Small intestine (tissue), 7 donors: Measurements from ENCODE around the gene KLK15. TPM values are rescaled to one million over a fixed set of nuclear protein-coding genes. Genes with fewer than 3 reads are reported as not detected.

ENCODE experiments used
- DNase-seq, 2 donors: peaks; one replicate each; pipeline versions ENCODE4 v3.0.0 to v3.0.0-alpha.2; 2013
- FAIRE-seq: peaks from 2 replicates; lab custom pipeline; 2012; peaks lifted over from hg19 to GRCh38; lab: Jason Lieb, UNC
- H3K27ac ChIP-seq, 3 donors: one replicate each; pipeline ENCODE4 v1.5.1; 2013; ENCODE audit warnings: low read length in 2 of 3, mild to moderate bottlenecking in 2 of 3, control low read depth in 1 of 3, inconsistent platforms in 1 of 3, low read depth in 1 of 3, moderate library complexity in 1 of 3
- H3K27me3 ChIP-seq, 3 donors: one replicate each; pipeline ENCODE4 v1.6.1; 2013; ENCODE audit warnings: low read length in 3 of 3, inconsistent platforms in 1 of 3; ENCODE audit not compliant: control insufficient read depth in 3 of 3, insufficient read depth in 3 of 3
- H3K36me3 ChIP-seq, 3 donors: one replicate each; pipeline ENCODE4 v1.6.1; 2013; ENCODE audit warnings: low read length in 3 of 3, inconsistent platforms in 1 of 3, low read depth in 1 of 3, mild to moderate bottlenecking in 1 of 3, moderate library complexity in 1 of 3; ENCODE audit not compliant: control insufficient read depth in 3 of 3, insufficient read depth in 2 of 3
- H3K4me1 ChIP-seq, 3 donors: one replicate each; pipeline ENCODE4 v1.6.1; 2013; ENCODE audit warnings: low read length in 2 of 3, inconsistent platforms in 1 of 3, low read depth in 1 of 3, mild to moderate bottlenecking in 1 of 3, moderate library complexity in 1 of 3; ENCODE audit not compliant: control insufficient read depth in 3 of 3, insufficient read depth in 2 of 3
- H3K4me3 ChIP-seq, 3 donors: one replicate each; pipeline ENCODE4 v1.5.1; 2013; ENCODE audit warnings: low read length in 3 of 3, control low read depth in 1 of 3, inconsistent platforms in 1 of 3, low read depth in 1 of 3, mild to moderate bottlenecking in 1 of 3, moderate library complexity in 1 of 3
- H3K9me3 ChIP-seq, 2 donors: one replicate each; pipeline ENCODE4 v1.6.1; 2013; ENCODE audit warnings: low read depth in 1 of 2, low read length in 1 of 2; ENCODE audit not compliant: control insufficient read depth in 2 of 2, insufficient read depth in 1 of 2
- WGBS, 3 donors: extraction: QIAGEN DNeasy Blood & Tissue Kit; methylation state at CpG; one replicate each; pipeline ENCODE4 v1.1.7; 2013; 5-methylcytosine and 5-hydroxymethylcytosine counted together
- polyA plus RNA-seq, 4 donors: library from polyadenylated mRNA; stranded (reverse) in 3 of 4; unstranded in 1 of 4; fragments of 200-250 nt in 3 of 4; fragments of 120-200 nt in 1 of 4; gene quantifications; one replicate each; pipeline versions ENCODE4 v1.2.1 to v1.2.3, GENCODE V29; 2013
- donor health status: healthy with polysubstance abuse.
- donor health status: control.
- donor health status: control.
- donor health status: Bipolar disorder and iron deficiency.
- donor health status: healthy.

The KLK15 gene
- polyA plus RNA-seq, 4 donors: 0.24 TPM; not detected in 3

DNA sequence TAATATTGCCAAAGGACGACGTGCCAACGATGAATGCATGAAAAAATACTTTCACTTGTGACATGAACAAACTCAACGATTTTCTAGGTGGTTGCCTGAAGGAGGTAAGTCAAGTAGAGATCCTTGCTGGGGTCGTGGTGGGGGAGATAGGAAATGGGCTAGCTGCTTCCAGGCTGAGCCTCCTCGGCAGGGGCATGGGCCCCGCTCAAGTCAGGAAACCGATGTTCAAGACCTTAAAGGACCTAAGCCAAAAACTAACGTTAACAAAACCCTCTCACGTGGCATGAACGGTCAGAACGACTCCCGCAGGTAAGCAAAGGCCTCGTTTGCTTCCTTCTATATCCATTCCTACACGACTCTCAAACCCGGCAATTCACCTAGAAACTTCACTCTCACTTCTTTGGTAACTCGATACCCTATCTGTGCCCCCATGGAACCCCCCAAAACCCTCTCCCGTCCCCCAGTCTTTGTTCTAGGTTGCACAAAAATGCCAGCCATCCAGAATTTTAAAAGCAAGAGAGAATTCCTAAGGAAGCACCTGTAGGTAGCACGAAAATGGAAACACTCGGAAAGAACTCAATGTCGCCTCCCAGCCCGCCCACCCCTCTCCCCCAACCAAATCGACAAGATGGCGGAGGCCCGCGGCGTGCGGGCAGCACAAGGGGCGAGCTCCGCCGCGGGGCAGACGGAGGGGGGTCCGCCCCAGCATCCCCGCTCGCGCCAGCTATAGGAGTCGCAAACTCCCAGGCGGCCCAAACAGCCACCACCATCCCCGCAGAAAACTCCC, 29.5 kb downstream of the KLK15 start:
- Histone ChIP-seq H3K9me3 (no peaks in the 10 kb centered on the region), H3K36me3 (peaks cover 0 to 26% (median 4%) of the 10 kb centered on the region in 3 donors), H3K27me3 (no peaks in the 10 kb centered on the region), H3K4me1 (peaks cover 0 to 12% (median 2%) of the 10 kb centered on the region in 3 donors), H3K27ac (peak overlapping the region; percentile 38 to 99 (median 95)), H3K4me3 (peak overlapping the region; percentile 71 to 97 (median 86))
- FAIRE-seq (no peak), DNase-seq (peak in 1 of 2 donors; percentile 57)
- WGBS, 3 donors: 0% methylated on average over 40 of the region's 40 CpGs

DNA sequence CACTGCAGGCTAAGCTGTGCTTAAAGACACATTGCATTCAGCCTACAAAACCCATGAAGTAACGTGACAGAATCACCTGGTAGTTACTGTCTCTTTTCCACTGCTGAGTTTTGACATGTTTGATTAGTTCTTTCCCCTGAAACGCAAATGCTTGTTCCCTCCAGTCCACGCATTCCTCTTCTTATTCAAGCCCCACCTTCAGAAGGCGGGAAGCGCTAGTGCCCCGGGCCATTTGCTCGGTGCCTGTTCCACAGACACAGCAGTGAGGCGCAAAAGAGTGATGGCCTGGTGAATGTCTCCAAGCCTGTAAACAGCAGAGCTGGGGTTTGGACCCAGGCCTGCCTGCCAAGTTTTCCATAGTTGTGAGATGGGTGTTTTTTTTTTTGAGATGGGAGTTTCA, 32.3 kb downstream of the KLK15 start:
- WGBS, 3 donors: 57 to 70% (median 64%) methylated on average over 8 of the region's 8 CpGs
- H3K27me3 ChIP-seq: no peaks in the 10 kb centered on the region
- no peak for DNase-seq
- no peak overlapping the region for H3K27ac ChIP-seq
- peaks cover 7 to 53% (median 11%) of the 10 kb centered on the region in 3 donors for H3K36me3 ChIP-seq
- H3K9me3 ChIP-seq: no peaks in the 10 kb centered on the region
- no peak overlapping the region for H3K4me3 ChIP-seq
- peaks cover 0 to 12% (median 2%) of the 10 kb centered on the region in 3 donors for H3K4me1 ChIP-seq
- FAIRE-seq: no peak

DNA sequence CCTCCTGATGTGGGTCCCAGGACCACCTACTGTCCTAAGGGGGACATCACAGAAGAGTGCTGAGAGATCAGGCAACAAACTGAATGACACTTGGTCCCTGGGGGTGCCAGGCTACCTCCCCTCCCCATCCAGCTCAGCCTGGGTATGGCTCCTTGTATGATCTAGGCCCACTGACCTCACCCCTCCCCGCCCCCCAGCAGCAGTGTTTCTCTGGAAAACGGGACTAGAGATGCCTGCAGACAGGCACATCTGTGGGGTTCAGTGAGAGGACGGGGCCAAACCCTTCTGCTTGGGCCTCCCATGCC, 33.9 kb downstream of the KLK15 start:
- no peak for FAIRE-seq
- no peak for DNase-seq
- H3K9me3 ChIP-seq: no peaks in the 10 kb centered on the region
- H3K4me3 ChIP-seq: no peak overlapping the region
- H3K36me3 ChIP-seq: peaks cover 7 to 60% (median 11%) of the 10 kb centered on the region in 3 donors
- 62 to 76% (median 68%) methylated on average over 3 of the region's 3 CpGs for WGBS, 3 donors
- H3K4me1 ChIP-seq: peaks cover 0 to 14% (median 2%) of the 10 kb centered on the region in 3 donors
- H3K27me3 ChIP-seq: no peaks in the 10 kb centered on the region
- H3K27ac ChIP-seq: no peak overlapping the region

DNA sequence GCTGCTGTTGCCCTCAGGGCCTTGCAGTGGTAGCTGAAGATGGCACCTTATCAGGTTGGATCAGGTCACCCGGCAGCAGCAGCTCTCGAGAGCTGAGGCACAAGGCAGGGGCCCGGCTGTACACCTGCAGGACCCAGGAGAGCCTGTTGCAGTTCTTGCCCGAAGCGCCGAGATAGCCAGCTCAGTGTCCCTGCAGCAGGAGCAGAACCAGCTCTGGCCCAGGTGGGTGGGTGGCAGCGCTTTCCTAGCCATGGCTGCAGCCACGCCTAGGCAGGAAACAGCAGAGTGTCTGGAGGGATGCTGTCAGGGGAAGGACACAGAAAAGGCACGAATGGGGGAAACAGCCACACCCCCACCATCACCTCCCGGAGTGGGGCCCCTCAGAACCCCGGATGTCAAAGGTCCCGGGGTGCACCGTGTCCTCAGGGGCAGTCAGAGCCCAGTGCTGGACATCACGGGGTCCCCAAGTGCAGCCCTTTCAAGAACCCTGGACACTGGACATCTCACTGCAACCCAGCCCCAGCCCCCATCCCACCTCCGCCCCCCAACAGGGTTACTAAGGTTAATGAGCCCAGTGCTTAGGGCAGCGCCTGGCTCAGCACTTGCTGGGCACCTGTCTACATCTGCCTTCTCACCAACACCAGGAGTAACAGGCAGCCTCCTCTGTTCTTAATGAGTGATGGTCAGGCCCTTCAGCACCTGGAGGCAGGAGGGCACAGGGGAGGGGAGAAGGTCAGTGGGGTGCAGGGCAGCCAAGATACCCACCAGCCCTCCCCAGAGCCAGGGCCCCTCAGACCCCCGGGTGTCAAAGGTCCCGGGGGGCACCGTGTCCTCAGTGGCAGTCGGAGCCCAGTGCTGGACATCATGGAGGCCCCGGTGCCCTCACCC, 34.5 kb downstream of the KLK15 start:
- FAIRE-seq: no peak
- 75 to 86% (median 79%) methylated on average over 19 to 21 of the region's 21 CpGs for WGBS, 3 donors
- Histone ChIP-seq H3K27ac (no peak overlapping the region), H3K4me3 (no peak overlapping the region), H3K27me3 (no peaks in the 10 kb centered on the region), H3K36me3 (peaks cover 7 to 60% (median 11%) of the 10 kb centered on the region in 3 donors), H3K4me1 (peaks cover 0 to 20% (median 2%) of the 10 kb centered on the region in 3 donors), H3K9me3 (no peaks in the 10 kb centered on the region)
- no peak for DNase-seq

DNA sequence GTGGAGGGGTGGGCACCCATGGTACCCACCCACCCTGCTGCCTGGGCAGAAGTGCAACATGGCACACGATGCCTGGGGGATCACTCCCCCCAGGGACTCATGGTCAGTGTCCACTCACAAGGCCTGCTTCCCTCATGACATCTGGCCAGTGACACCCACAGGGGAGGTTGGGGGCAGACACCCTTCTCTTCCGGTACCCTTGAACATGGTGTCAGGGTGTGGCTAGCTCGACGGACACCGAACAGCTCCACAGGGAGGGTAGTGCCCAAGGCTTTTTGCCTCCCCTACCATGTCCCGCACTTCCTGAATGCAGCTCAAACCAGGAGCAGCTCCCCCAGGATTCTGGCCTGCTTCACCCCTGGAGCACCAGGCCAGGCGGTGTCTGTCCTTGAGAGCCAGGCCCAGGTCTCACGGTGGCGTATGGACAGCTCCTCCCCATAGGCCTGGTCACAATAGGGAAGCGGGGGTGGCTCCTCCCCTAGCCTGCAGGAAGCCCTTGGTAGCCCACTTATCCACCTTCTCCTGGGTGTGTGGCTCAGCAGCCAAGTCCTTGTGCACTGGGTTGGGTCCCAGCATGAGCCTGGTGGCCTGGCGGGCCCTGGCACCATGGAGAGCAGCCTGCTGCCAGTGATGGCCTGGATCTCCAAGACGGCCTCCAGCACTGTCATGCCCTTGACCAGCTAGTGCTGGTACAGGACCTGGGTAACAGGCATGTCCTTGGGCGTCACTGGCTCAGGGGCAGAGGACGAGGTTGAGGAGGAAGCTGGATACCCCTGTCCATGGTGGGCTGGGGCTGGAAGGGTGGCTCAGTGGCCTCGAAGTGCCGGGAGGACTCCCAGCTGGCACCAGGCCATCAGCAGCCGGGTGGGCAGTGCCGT, 35.4 kb downstream of the KLK15 start:
- peaks cover 7 to 60% (median 11%) of the 10 kb centered on the region in 3 donors for H3K36me3 ChIP-seq
- H3K27me3 ChIP-seq: no peaks in the 10 kb centered on the region
- no peaks in the 10 kb centered on the region for H3K9me3 ChIP-seq
- H3K27ac ChIP-seq: no peak overlapping the region
- WGBS, 3 donors: 77 to 85% (median 84%) methylated on average over 18 of the region's 18 CpGs
- peaks cover 0 to 21% (median 0%) of the 10 kb centered on the region in 3 donors for H3K4me1 ChIP-seq
- no peak overlapping the region for H3K4me3 ChIP-seq
- no peak for FAIRE-seq
- no peak for DNase-seq

DNA sequence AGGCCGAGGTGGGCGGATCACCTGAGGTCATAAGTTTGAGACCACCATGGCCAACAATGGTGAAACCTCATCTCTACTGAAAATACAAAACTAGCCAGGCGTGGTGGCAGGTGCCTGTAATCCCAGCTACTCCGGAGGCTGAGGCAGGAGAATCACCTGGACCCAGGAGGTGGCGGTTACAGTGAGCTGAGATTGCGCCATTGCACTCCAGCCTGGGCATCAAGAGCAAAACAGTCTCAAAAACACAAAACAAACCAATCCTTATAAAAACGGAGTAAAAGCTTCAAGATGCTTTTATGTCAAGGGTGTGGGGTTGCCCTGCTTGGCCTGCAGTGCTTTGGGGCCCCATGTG, 36.0 kb downstream of the KLK15 start:
- H3K4me1 ChIP-seq: peaks cover 0 to 16% (median 0%) of the 10 kb centered on the region in 3 donors
- no peak overlapping the region for H3K27ac ChIP-seq
- no peak for FAIRE-seq
- H3K27me3 ChIP-seq: no peaks in the 10 kb centered on the region
- WGBS, 3 donors: 79 to 89% (median 85%) methylated on average over 7 of the region's 7 CpGs
- DNase-seq: no peak
- no peak overlapping the region for H3K4me3 ChIP-seq
- no peaks in the 10 kb centered on the region for H3K9me3 ChIP-seq
- H3K36me3 ChIP-seq: peaks cover 7 to 59% (median 11%) of the 10 kb centered on the region in 3 donors

DNA sequence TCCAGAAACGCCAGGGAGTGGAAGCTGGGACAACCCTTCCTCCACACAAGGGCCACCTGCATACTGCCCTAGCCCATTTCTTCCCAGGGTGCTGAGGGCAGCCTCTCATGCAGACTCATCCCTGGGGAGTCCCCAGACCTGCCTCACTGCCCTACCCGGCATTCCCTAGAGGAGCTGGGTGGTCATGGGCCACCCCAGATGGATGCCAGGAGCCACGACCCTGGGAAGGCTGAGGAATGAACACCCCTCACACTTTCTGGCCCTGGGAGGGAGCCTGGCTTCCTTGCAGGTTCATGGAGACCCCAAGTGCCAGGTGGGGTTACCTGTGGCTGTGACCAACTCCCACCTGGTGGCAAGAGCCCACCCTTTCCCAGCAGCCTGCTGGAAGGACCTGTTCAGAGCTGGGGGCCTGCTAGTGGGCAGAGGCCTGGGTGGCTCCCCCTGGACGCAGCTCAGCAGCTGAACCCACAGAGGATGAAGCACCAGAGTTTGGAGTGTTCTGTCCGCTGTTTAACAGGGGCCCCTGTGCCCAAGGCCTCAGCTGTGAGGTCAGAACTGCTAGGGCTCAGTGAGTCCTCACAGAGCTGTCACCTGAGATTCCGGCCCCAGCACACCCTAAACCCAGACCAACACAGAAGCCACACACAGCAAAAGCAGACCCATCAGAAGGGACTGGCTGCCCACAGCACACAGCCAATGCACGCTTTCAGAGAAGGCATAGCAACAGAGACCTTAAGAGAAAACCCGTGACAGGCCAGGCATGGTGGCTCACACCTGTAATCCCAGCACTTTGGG, 36.5 kb downstream of the KLK15 start:
- FAIRE-seq (no peak), DNase-seq (no peak)
- Histone ChIP-seq H3K27ac (no peak overlapping the region), H3K4me3 (no peak overlapping the region), H3K4me1 (peaks cover 0 to 12% (median 0%) of the 10 kb centered on the region in 3 donors), H3K36me3 (peaks cover 7 to 54% (median 11%) of the 10 kb centered on the region in 3 donors), H3K27me3 (no peaks in the 10 kb centered on the region), H3K9me3 (no peaks in the 10 kb centered on the region)
- 76 to 83% (median 77%) methylated on average over 8 of the region's 8 CpGs for WGBS, 3 donors
